Erythroblast (primary cell): ENCODE measurements around the gene CHN2.

ENCODE experiments used
- GATA1 ChIP-seq: IDR thresholded peaks from 2 replicates; pipeline ENCODE4 v1.6.1; 2011; ENCODE audit warnings: low read depth, mild to moderate bottlenecking, control low read depth, low read length, moderate library complexity
- POLR2A ChIP-seq: IDR thresholded peaks from 2 replicates; pipeline ENCODE4 v1.6.1; 2011; ENCODE audit warnings: mild to moderate bottlenecking, low read length

- no peak for TF ChIP-seq POLR2A
- no peak for TF ChIP-seq GATA1
Observed at GRCh38 chr7:29398011-29398410, 203.4 kb downstream of the CHN2 start.
